Kidney (tissue), 14 donors: ENCODE data around the gene ELOB. TPM values are rescaled to one million over a fixed set of nuclear protein-coding genes. Genes with fewer than 3 reads are reported as not detected.
"Not testable (repeated sequence)": the region's sequence is repeated elsewhere in the genome, so short reads cannot be mapped to it uniquely, and the experiment has no call there.

Experiments used
- DNase-seq, 5 donors: peaks; one replicate each; pipeline ENCODE4 v3.0.0-alpha.2; 2013 to 2020
- FAIRE-seq: peaks from 2 replicates; lab custom pipeline; 2012; peaks lifted over from hg19 to GRCh38; lab: Jason Lieb, UNC
- H3K27ac ChIP-seq, 2 donors: one replicate each; pipeline ENCODE4 v1.7.0; 2013; ENCODE audit warnings: low read depth in 2 of 2, low read length in 2 of 2, inconsistent platforms in 1 of 2
- H3K27me3 ChIP-seq: one replicate; pipeline ENCODE4 v1.7.1; 2013; ENCODE audit warnings: low read length, inconsistent platforms; ENCODE audit not compliant: control insufficient read depth, insufficient read depth
- H3K36me3 ChIP-seq, 3 donors: one replicate each; pipeline versions ENCODE4 v1.7.0 to v1.7.1; 2013; ENCODE audit warnings: low read length in 3 of 3, control low read depth in 1 of 3, inconsistent platforms in 1 of 3; ENCODE audit not compliant: insufficient read depth in 3 of 3, control insufficient read depth in 2 of 3
- H3K4me1 ChIP-seq, 3 donors: one replicate each; pipeline versions ENCODE4 v1.7.0 to v1.7.1; 2013; ENCODE audit warnings: low read length in 3 of 3, inconsistent platforms in 1 of 3, low read depth in 1 of 3; ENCODE audit not compliant: control insufficient read depth in 2 of 3, insufficient read depth in 2 of 3
- H3K4me3 ChIP-seq, 3 donors: one replicate each; pipeline versions ENCODE4 v1.7.0 to v1.8.1; 2013; ENCODE audit warnings: low read length in 3 of 3, control low read depth in 1 of 3, inconsistent platforms in 1 of 3
- H3K9ac ChIP-seq, 3 donors: one replicate each; pipeline versions ENCODE4 v1.7.0 to v1.7.1; 2013; ENCODE audit warnings: low read length in 3 of 3, control low read depth in 1 of 3, inconsistent platforms in 1 of 3
- H3K9me3 ChIP-seq, 3 donors: one replicate each; pipeline versions ENCODE4 v1.7.0 to v1.7.1; 2013; ENCODE audit warnings: low read length in 3 of 3, control low read depth in 1 of 3, inconsistent platforms in 1 of 3; ENCODE audit not compliant: control insufficient read depth in 2 of 3, insufficient read depth in 1 of 3
- intact Hi-C: fragments of 100-400 bp; cut with DNase I; formaldehyde crosslinking; loops from one replicate; pipeline ENCODE4 v1.11.1; 2022
- polyA plus RNA-seq: library from polyadenylated mRNA; stranded (reverse); fragments of 350-450 nt; fragmentation: Illumina TruSeq; extraction: RNeasy Lipid Tissue Mini Kit (QIAGEN cat#74804); gene quantifications from one replicate; pipeline ENCODE4 v1.2.3, GENCODE V29; 2014; ENCODE audit warnings: low read depth, low replicate concordance; ENCODE audit not compliant: insufficient read depth
- total RNA-seq: library from RNA; stranded (reverse); fragmentation: NEBNext Ultra II Directional; extraction: Animal tissue kit (Norgen Biotek cat#: 25700); gene quantifications from one replicate; pipeline ENCODE4 v1.2.1, GENCODE V29; 2021
- TF ChIP-seq, protein P1 (sequence below): IDR thresholded peaks from 3 replicates; pipeline ENCODE4 v1.5.1; 2012; ENCODE audit warnings: mild to moderate bottlenecking, moderate library complexity, borderline replicate concordance; ENCODE audit not compliant: insufficient read depth; ENCODE audit errors: extremely low read depth
- donor health status: control.
- donor health status: control.
- donor health status: control.
- donor health status: control.
- donor health status: control.
- donor health status: DM: yes; HTN: yes; CAD: no.
- donor health status: Normal renal cell carcinoma (clear cell type).

Gene ELOB
- total and polyA plus RNA-seq, 2 donors from 2014 or later: 226 to 836 TPM

DNA sequence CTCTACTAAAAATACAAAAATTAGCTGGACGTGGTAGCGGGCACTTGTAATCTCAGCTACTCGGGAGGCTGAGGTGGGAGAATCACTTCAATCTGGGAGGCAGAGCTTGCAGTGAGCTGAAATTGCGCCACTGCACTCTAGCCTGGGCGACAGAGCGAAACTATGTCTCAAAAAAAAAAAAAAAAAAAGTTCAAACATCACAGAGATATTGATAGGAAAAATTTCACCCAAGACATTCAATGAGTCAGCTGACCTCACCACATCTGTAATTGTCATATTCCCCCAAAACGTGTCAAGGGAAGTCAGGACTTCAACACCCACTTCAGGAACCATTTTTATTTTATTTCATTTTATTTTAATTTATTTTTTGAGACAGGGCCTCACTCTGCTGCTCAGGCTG, 49.0 kb downstream of the ELOB start:
- intact Hi-C loops: no loop called here
- FAIRE-seq (no peak), DNase-seq (no peak)
- Histone ChIP-seq H3K36me3 (no peaks in the 10 kb centered on the region), H3K4me1 (no peaks in the 10 kb centered on the region), H3K9me3 (no peaks in the 10 kb centered on the region), H3K4me3 (no peak overlapping the region), H3K27me3 (no peaks in the 10 kb centered on the region), H3K27ac (no peak overlapping the region), H3K9ac (no peak overlapping the region)
- TF ChIP-seq, protein P1, sequence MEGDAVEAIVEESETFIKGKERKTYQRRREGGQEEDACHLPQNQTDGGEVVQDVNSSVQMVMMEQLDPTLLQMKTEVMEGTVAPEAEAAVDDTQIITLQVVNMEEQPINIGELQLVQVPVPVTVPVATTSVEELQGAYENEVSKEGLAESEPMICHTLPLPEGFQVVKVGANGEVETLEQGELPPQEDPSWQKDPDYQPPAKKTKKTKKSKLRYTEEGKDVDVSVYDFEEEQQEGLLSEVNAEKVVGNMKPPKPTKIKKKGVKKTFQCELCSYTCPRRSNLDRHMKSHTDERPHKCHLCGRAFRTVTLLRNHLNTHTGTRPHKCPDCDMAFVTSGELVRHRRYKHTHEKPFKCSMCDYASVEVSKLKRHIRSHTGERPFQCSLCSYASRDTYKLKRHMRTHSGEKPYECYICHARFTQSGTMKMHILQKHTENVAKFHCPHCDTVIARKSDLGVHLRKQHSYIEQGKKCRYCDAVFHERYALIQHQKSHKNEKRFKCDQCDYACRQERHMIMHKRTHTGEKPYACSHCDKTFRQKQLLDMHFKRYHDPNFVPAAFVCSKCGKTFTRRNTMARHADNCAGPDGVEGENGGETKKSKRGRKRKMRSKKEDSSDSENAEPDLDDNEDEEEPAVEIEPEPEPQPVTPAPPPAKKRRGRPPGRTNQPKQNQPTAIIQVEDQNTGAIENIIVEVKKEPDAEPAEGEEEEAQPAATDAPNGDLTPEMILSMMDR: no peak

DNA sequence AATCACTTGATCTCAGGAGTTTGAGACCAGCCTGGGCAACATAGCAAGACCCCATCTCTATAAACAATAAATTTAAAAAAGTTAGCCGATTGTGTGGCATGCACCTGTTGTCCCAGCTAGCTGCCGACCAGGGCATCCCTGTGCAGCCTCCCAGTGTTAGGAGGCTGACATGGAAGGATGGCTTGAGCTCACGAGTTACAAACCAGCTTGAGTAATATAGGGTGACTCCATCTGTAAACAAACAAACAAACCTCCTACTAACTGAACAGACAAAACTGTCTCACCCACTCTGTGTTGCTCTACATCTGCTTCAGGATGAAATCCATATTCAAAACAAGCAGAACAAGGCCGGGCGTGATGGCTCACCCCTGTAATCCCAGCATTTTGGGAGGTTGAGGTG, 50.2 kb downstream of the ELOB start:
- no peaks in the 10 kb centered on the region for H3K9me3 ChIP-seq
- H3K4me3 ChIP-seq: no peak overlapping the region
- no peaks in the 10 kb centered on the region for H3K4me1 ChIP-seq
- no peaks in the 10 kb centered on the region for H3K27me3 ChIP-seq
- DNase-seq (no peak), FAIRE-seq (no peak)
- H3K9ac ChIP-seq: no peak overlapping the region
- TF ChIP-seq, protein P1: no peak
- no peak overlapping the region for H3K27ac ChIP-seq
- intact Hi-C loops: no loop called here
- H3K36me3 ChIP-seq: no peaks in the 10 kb centered on the region

DNA sequence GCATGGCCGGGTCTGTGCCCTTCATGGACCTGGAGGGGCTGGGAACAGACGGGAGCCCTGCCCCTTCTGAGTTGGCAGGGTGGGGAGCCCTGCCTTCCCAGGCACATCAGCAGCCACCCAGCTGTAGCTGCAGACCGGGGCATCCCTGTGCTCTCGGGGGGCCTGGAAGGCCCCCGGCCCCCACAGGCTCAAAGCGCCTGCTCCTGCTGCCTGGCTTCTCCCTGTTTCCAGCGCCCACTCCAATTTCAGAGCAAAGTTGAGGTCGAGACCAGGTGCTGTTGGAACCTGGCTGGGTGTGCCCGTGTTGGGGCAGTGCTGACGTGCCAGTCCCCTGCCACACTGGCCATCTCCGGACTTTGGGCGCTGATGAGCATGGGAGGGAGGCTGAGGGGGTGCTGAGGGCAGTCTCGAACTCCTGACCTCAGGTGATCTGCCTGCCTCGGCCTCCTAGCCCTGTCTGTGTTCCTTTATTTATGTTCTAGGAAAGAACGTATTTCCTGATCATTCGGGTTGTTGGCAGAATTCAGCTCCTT, 52.2 kb downstream of the ELOB start:
- FAIRE-seq (no peak), DNase-seq (peak in 1 of 5 donors; percentile 66)
- no peak overlapping the region for H3K4me3 ChIP-seq
- intact Hi-C loops: no loop called here
- H3K9me3 ChIP-seq: no peaks in the 10 kb centered on the region
- H3K4me1 ChIP-seq: peaks cover 0 to 2% (median 0%) of the 10 kb centered on the region in 3 donors
- no peaks in the 10 kb centered on the region for H3K36me3 ChIP-seq
- H3K9ac ChIP-seq: no peak overlapping the region
- H3K27ac ChIP-seq: no peak overlapping the region
- TF ChIP-seq, protein P1: no peak
- H3K27me3 ChIP-seq: no peaks in the 10 kb centered on the region

DNA sequence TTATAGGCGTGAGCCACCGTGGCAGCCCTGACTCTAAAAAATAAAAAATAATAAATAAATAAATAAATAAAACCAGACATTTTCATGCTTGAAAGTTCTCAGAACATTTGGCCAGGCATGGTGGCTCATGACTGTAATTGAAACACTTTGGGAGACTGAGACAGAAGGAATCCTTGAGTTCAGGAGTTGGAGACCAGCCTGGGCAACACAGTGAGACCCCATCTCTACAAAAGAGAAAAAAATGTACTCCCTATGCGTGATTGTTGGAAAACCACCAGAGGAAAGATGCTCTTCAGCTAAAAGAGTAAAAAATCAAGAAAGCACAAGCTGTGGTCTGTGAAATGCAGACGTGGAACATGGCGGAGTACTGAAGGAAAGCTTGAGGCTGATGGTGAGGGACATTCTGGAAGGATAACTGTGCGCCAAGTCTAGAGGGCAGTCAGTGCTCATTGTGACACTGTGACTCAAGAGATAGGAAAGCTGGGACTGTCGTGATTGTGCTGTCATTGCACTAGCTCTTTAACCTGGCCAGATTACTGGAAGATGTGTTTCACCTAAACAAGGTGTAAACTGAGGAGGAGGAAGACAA, 52.9 kb downstream of the ELOB start:
- H3K27ac ChIP-seq: no peak overlapping the region
- H3K4me1 ChIP-seq: peaks cover 0 to 4% (median 0%) of the 10 kb centered on the region in 3 donors
- H3K9me3 ChIP-seq: no peaks in the 10 kb centered on the region
- no peak for FAIRE-seq
- no peak for DNase-seq
- no peak overlapping the region for H3K9ac ChIP-seq
- H3K4me3 ChIP-seq: no peak overlapping the region
- no peaks in the 10 kb centered on the region for H3K36me3 ChIP-seq
- TF ChIP-seq, protein P1: no peak
- no peaks in the 10 kb centered on the region for H3K27me3 ChIP-seq
- intact Hi-C loops: no loop called here

DNA sequence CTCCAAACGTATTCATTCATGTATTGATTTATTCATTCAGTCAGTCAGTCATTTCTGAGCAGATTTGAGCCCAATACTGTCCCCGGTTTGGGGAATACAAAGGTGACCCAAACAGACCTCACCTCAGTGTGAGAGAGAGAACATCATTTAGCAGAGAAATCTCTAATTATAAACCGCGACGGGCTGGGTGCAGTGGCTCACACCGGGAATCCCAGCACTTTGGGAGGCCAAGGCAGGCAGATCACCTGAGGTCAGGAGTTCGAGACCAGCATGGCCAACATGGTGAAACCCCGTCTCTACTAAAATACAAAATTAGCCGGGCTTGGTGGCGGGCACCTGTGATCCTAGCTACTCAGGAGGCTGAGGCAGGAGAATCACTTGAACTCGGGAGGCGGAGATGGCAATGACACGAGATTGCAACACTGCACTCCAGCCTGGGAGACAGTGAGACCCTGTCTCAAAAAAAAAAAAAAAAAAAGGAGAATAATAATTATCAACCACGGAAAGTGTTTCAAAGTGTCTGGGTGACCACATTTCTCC, 55.4 kb downstream of the ELOB start:
- H3K27me3 ChIP-seq, H3K36me3 ChIP-seq, DNase-seq, FAIRE-seq, H3K9me3 ChIP-seq, intact Hi-C loops, H3K4me1 ChIP-seq, H3K27ac ChIP-seq: not testable (repeated sequence)
- peak overlapping the region; percentile 18 to 49 (median 42) for H3K4me3 ChIP-seq
- H3K9ac ChIP-seq: peak overlapping the region in 1 of 3 donors; percentile 26
